ENCODE measurements around the gene MED9.

The MED9 gene

DNA sequence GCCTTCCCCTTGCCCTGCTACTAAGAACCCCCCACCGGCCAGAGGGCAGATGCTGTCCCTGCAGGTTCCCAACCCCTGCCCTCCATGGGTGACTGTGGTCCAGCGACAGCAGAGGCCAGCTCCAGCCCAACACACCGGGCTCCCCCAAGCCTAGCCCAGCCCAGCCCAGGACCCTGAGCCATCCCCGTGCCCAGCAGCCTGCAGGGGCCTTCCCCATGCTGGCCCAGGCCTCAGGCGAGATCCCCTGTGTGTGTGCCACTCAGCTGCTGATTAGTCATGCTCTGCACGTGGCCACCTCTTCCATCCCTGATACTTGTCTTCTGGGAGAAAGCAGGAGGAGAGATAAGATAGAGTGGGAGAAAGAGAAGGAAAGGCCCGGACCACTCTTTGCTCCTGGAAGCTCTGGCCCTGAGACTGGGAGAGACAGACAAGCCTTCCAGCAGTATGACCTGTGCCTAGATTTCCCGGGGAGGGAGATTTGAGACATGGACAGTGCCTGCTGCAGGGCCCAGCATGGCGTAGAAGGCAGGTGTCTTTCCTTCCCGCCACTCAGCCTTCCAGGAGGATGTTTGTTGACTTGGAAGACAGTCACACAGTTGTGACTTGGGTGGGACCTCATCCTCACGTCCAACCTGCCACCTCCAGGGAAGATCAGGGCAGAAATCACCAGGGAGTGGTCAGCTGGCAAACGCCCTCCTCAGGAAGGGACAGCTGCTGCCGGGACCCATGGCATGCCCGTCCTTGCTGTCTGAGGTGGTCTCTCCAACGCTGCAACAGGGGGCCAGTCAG, 60.7 kb downstream of the MED9 start:
- no peak for DNase-seq (ENCODE audit: low read depth in 2 of 2)

DNA sequence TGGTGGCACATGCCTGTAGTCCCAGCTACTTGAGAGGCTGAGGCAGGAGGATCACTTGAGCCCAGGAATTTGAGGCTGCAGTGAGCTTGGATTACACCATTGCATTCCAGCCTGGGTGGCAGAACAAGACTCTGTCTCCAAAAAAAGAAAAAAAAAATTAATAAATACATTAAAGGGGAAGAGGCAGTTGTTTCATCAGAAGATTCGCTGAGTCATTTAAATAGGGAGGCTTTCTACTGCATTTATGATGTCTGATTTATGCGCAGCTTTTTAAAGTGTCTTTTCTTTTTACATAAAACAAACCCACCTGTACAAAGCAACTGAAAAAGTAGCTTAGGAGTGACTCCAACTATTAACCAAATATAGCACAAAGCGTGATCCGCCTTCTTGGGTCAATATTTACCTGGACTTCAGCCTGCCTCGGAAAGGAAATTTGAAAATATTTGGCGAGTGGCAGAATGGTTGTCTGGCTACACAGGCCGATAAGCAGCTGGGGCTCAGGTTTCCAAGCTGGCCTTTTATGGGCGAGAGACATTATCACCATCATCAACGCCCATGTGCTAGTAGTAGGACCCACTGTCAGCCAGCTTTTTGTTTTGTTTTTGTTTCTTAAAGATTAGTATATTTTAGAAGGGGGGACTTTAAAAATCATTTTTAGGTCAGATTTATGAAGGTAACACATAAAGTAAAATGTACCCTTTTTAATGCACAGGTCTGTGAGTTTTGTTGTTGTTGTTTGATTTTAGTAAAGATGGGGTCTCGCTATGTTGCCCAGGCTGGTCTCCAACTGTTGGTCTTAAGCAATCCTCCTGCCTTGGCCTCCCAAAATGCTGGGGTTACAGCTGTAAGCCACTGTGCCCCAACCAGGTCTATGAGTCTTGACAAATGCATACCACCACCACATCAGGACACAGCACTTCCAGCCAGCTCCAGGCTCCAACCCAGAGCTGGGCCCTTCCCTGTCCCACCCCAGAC, 61.9 kb downstream of the MED9 start:
- no peak for DNase-seq (ENCODE audit: low read depth in 2 of 2)

DNA sequence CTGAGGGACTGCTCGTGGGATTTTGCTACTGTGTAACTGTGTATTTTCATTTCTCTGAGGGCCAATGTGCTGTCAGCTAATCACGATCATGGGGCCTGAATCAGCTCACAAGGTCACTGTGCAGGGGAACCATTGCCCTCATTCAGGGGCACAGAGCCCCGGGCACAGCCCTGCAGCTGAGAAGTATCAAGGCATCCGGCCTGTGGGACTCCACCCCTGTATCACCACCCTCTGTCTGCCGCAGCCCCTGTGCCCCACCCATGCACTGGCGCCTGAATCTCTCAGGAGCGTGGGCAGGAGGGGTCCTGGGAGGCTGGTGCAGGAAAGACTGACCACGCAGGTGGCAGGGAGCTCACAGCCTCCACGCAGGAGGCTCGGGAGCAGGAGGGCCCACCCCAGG, 62.8 kb downstream of the MED9 start:
- DNase-seq (ENCODE audit: low read depth in 2 of 2), result no peak

DNA sequence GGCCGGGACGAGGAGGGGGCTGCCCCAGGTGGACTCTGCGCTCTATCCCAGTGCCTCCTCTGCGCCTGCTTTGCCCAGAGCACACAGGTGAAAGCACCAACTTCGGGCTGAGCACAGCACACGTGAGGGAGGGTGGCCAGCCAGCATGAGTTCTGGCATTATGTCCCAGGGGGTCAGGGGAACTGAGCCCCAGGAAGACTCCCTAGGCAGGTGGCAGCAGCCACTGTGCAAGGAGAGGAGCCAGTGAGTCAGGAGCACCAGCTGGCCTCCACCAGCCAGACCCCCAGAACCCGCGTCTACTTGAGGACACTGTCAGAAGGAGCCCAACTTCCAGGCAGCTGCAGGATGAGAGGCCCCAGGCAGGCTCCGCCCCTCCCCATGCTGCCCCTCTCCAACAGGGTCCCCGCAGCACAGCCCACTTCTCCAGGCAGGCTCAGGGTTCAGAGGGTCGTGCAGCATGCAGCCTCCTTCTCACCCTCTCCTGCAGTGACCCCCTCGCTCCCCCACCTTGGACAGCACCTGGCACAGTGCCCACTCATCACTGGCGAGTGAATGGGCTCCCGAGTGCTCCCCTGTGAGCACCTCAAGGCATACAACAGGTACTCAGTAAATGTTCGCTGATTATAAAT, 63.6 kb downstream of the MED9 start:
- DNase-seq (ENCODE audit: low read depth in 2 of 2), result no peak

DNA sequence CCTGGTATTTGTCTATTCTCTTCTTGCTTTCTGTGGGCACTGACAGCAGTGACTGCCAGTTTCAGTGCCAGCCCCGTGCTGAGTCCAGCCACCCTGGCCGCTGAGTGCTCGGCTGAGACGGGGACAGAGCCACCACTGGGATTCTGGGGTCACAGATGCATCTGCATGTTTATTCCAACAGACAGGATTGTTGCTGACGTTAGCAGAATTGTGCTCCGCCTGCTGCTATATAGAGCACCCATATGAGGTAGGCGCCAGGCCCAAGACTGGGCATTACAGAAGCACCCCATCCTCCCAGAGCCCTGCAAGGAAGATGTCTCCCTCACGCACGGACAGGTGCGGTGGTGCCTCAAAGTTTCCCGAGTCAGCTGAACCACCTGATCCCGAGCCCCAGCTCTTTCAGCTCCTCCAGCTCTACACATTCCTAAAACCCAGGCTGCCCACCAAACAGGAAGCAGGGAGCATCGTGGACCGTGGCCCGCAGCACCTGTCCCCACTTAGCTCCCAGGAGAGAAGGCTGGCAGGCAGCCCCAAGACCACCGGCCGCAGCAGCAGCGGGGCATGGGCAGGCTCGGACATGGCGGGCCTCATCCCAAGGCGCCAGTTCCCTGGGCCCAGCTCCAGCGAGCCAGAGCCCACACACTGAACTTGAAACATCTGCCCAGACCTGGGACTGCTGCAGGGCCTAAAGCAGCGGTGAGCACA, 64.3 kb downstream of the MED9 start:
- DNase-seq (ENCODE audit: low read depth in 2 of 2), result no peak

DNA sequence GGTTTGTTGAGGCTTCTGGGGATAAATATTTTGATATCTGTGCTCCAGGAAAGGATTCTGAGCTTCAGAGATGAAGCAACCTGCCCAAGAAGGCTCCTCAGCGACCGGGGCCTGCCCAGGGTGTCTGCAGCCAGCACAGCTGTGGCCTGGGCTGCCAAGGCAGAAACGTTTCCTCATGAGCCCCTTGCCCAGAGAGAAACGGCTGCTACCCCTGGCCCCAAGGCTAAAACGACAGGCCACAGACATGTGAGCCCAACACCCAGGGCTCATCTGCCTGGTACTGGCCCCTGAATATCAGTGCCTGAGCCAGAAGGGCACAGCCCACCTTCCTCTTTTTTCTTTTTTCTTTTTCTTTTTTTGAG, 64.8 kb downstream of the MED9 start:
- no peak for DNase-seq (ENCODE audit: low read depth in 2 of 2)

Measured in stimulated activated CD8-positive, alpha-beta memory T cell treated with anti-CD3 and anti-CD28 coated beads, Interleukin-15, amount 100 ng/mL, for 4 hours (primary cell).